Measurements from ENCODE around the gene FKBP1A.

The FKBP1A gene

GRCh38 chr20:1331801-1332453, 60.9 kb downstream of the FKBP1A start:
- no peak for DNase-seq (ENCODE audit: low spot score)

- DNase-seq (ENCODE audit: low spot score) = no peak
Measured at GRCh38 chr20:1331101-1331500, 61.8 kb downstream of the FKBP1A start.

- DNase-seq (ENCODE audit: low spot score) = peak; percentile 26
Measured at GRCh38 chr20:1330075-1330830, 62.6 kb downstream of the FKBP1A start.

GRCh38 chr20:1328680-1329330, 64.0 kb downstream of the FKBP1A start, which contains the start of gene SDCBP2:
TSS of gene SDCBP2 (minus strand) at chr20:1329139. CDS start at chr20:1320416, 8,723 bp downstream.
- DNase-seq (ENCODE audit: low spot score) = no peak

GRCh38 chr20:1327827-1328679, 64.8 kb downstream of the FKBP1A start:
- DNase-seq (ENCODE audit: low spot score) = no peak

GRCh38 chr20:1327241-1327653, 65.6 kb downstream of the FKBP1A start:
- DNase-seq (ENCODE audit: low spot score) = no peak

GRCh38 chr20:1326031-1326930, 66.6 kb downstream of the FKBP1A start:
- DNase-seq (ENCODE audit: low spot score) = no peak

GRCh38 chr20:1325173-1326030, 67.5 kb downstream of the FKBP1A start:
- peak; percentile 98 for DNase-seq (ENCODE audit: low spot score)

- DNase-seq (ENCODE audit: low spot score) = no peak
Measured at GRCh38 chr20:1324598-1325172, 68.2 kb downstream of the FKBP1A start.

GRCh38 chr20:1323830-1324597, 68.8 kb downstream of the FKBP1A start:
- no peak for DNase-seq (ENCODE audit: low spot score)

- no peak for DNase-seq (ENCODE audit: low spot score)
Measured at GRCh38 chr20:1323256-1323655, 69.6 kb downstream of the FKBP1A start.

GRCh38 chr20:1322511-1323245, 70.2 kb downstream of the FKBP1A start:
- no peak for DNase-seq (ENCODE audit: low spot score)

GRCh38 chr20:1321654-1321939, 71.3 kb downstream of the FKBP1A start:
- no peak for DNase-seq (ENCODE audit: low spot score)

- no peak for DNase-seq (ENCODE audit: low spot score)
Measured at GRCh38 chr20:1320902-1321653, 71.8 kb downstream of the FKBP1A start.

GRCh38 chr20:1320016-1320415, 72.8 kb downstream of the FKBP1A start:
- no peak for DNase-seq (ENCODE audit: low spot score)

GRCh38 chr20:1319462-1319861, 73.4 kb downstream of the FKBP1A start:
- no peak for DNase-seq (ENCODE audit: low spot score)

- no peak for DNase-seq (ENCODE audit: low spot score)
Measured at GRCh38 chr20:1319051-1319450, 73.8 kb downstream of the FKBP1A start.
